Thyroid gland (tissue), 4 donors: ENCODE results near the gene ULK3. TPM values are rescaled to one million over a fixed set of nuclear protein-coding genes. Genes with fewer than 3 reads are reported as not detected.

Experiments used
- DNase-seq, 2 donors: peaks; one replicate each; pipeline ENCODE4 v3.0.0-alpha.2; 2019
- H3K27ac ChIP-seq, 3 donors: fragments of 200-600 bp; sonication (generic); 1 replicate in 2 of 3; 2 replicates in 1 of 3; pipeline ENCODE4 v1.5.1; 2016 to 2019; ENCODE audit warnings: mild to moderate bottlenecking in 1 of 3, moderate library complexity in 1 of 3
- H3K27me3 ChIP-seq: fragments of 200-600 bp; sonication (generic); one replicate; pipeline ENCODE4 v1.5.1; 2019
- H3K36me3 ChIP-seq, 2 donors: fragments of 200-600 bp; sonication (generic); one replicate each; pipeline ENCODE4 v1.5.1; 2016 to 2019
- H3K4me1 ChIP-seq, 2 donors: fragments of 200-600 bp; sonication (generic); one replicate each; pipeline ENCODE4 v1.5.1; 2017 to 2019
- H3K4me3 ChIP-seq, 3 donors: fragments of 200-600 bp; sonication (generic); replicated peaks in 1 of 3; 1 replicate in 2 of 3; 2 replicates in 1 of 3; pipeline ENCODE4 v1.5.1; 2016; ENCODE audit warnings: mild to moderate bottlenecking in 1 of 3
- H3K9me3 ChIP-seq: fragments of 200-600 bp; sonication (generic); one replicate; pipeline ENCODE4 v1.5.1; 2017
- CTCF ChIP-seq, 6 experiments: fragments of 200-600 bp in 3 of 6; fragments of 450-650 bp in 3 of 6; sonication (generic) in 3 of 6; IDR thresholded peaks; one replicate each; pipeline ENCODE4 v1.5.1; 2016 to 2019; ENCODE audit warnings: antibody characterized with exemption in 6 of 6, mild to moderate bottlenecking in 2 of 6, inconsistent platforms in 1 of 6, moderate library complexity in 1 of 6
- POLR2A ChIP-seq, 2 donors: fragments of 450-650 bp; IDR thresholded peaks; one replicate each; pipeline ENCODE4 v1.6.1; 2017; ENCODE audit warnings: antibody characterized with exemption in 2 of 2, mild to moderate bottlenecking in 2 of 2, moderate library complexity in 1 of 2
- WGBS, 2 donors: methylation state at CpG; one replicate each; pipeline ENCODE4 v1.1.5; 2017; 5-methylcytosine and 5-hydroxymethylcytosine counted together
- intact Hi-C: fragments of 100-400 bp; cut with DNase I; formaldehyde crosslinking; loops from one replicate; pipeline ENCODE4 v1.15.1; 2023
- total RNA-seq, 4 donors: library from RNA; depleted of rRNA; stranded (reverse); fragments of >200 nt; gene quantifications; one replicate each; pipeline ENCODE4 v1.2.3, GENCODE V29; 2016

The ULK3 gene
- total RNA-seq, 4 donors from 2014 or later: 40.9 to 91.1 (median 74.7) TPM

GRCh38 chr15:74869372-74869725, 26.4 kb upstream of the ULK3 start:
- no peak for TF ChIP-seq POLR2A (IDR thresholded peaks at IDR 0.05)
- TF ChIP-seq CTCF (IDR thresholded peaks at IDR 0.05): no peak
- no peak for DNase-seq
- Histone ChIP-seq H3K4me3 (no peak overlapping the region), H3K4me1 (peaks cover 49 to 83% of the 10 kb centered on the region in 2 donors), H3K27ac (peak overlapping the region; percentile 35 to 78 (median 67)), H3K36me3 (no peaks in the 10 kb centered on the region), H3K9me3 (no peaks in the 10 kb centered on the region), H3K27me3 (no peaks in the 10 kb centered on the region)
- intact Hi-C loops: no loop called here

- Histone ChIP-seq H3K9me3 (no peaks in the 10 kb centered on the region), H3K4me3 (no peak overlapping the region), H3K27me3 (no peaks in the 10 kb centered on the region), H3K4me1 (peaks cover 49 to 90% of the 10 kb centered on the region in 2 donors), H3K36me3 (no peaks in the 10 kb centered on the region), H3K27ac (peak overlapping the region; percentile 44 to 78 (median 67))
- 73 to 75% methylated on average over 6 of the region's 6 CpGs for WGBS, 2 donors
- TF ChIP-seq CTCF (IDR thresholded peaks at IDR 0.05) (no peak), POLR2A (IDR thresholded peaks at IDR 0.05) (no peak)
- no peak for DNase-seq
- intact Hi-C loops: no loop called here
Measured at GRCh38 chr15:74868059-74868458, 25.1 kb upstream of the ULK3 start.

- intact Hi-C loops: no loop called here
- H3K36me3 ChIP-seq: no peaks in the 10 kb centered on the region
- H3K27me3 ChIP-seq: no peaks in the 10 kb centered on the region
- 61 to 77% methylated on average over 1 of the region's 1 CpG for WGBS, 2 donors
- TF ChIP-seq CTCF (IDR thresholded peaks at IDR 0.05) (no peak), POLR2A (IDR thresholded peaks at IDR 0.05) (no peak)
- no peak for DNase-seq
- H3K9me3 ChIP-seq: no peaks in the 10 kb centered on the region
- H3K27ac ChIP-seq: peak overlapping the region; percentile 4 to 78 (median 67)
- peaks cover 49 to 90% of the 10 kb centered on the region in 2 donors for H3K4me1 ChIP-seq
- no peak overlapping the region for H3K4me3 ChIP-seq
Measured at GRCh38 chr15:74867466-74868038, 24.6 kb upstream of the ULK3 start.

GRCh38 chr15:74866090-74866489, 23.1 kb upstream of the ULK3 start:
- Histone ChIP-seq H3K36me3 (no peaks in the 10 kb centered on the region), H3K27ac (peak overlapping the region; percentile 26 to 78 (median 67)), H3K9me3 (no peaks in the 10 kb centered on the region), H3K4me3 (no peak overlapping the region), H3K4me1 (peaks cover 38 to 77% of the 10 kb centered on the region in 2 donors), H3K27me3 (no peaks in the 10 kb centered on the region)
- no peak for TF ChIP-seq POLR2A (IDR thresholded peaks at IDR 0.05)
- no peak for TF ChIP-seq CTCF (IDR thresholded peaks at IDR 0.05)
- peak; percentile 68 for DNase-seq
- WGBS, 2 donors: 72 to 74% methylated on average over 6 of the region's 6 CpGs
- intact Hi-C loops: no loop called here

- intact Hi-C loops: no loop called here
- H3K27me3 ChIP-seq: no peaks in the 10 kb centered on the region
- no peak overlapping the region for H3K4me3 ChIP-seq
Measured at GRCh38 chr15:74865316-74865715, 22.4 kb upstream of the ULK3 start.

More at GRCh38 chr15:74865316-74865715, 22.4 kb upstream of the ULK3 start:
- H3K4me1 ChIP-seq: peaks cover 30 to 69% of the 10 kb centered on the region in 2 donors
- no peaks in the 10 kb centered on the region for H3K9me3 ChIP-seq
- no peaks in the 10 kb centered on the region for H3K36me3 ChIP-seq
- no peak for DNase-seq
- H3K27ac ChIP-seq: peak overlapping the region; percentile 32 to 78 (median 67)
- TF ChIP-seq CTCF (IDR thresholded peaks at IDR 0.05): no peak
- TF ChIP-seq POLR2A (IDR thresholded peaks at IDR 0.05): no peak
- WGBS, 2 donors: 72 to 78% methylated on average over 2 of the region's 2 CpGs
